ENCODE measurements around the gene PPP1R16B. TPM values are rescaled to one million over a fixed set of nuclear protein-coding genes. Genes with fewer than 3 reads are reported as not detected.

The PPP1R16B gene
- total and polyA plus RNA-seq, 10 of the 15 experiments (the other 5 are each of a cell fraction or from before 2014, with no cell fraction given) = 13.4 to 90.2 (median 66.7) TPM

DNA sequence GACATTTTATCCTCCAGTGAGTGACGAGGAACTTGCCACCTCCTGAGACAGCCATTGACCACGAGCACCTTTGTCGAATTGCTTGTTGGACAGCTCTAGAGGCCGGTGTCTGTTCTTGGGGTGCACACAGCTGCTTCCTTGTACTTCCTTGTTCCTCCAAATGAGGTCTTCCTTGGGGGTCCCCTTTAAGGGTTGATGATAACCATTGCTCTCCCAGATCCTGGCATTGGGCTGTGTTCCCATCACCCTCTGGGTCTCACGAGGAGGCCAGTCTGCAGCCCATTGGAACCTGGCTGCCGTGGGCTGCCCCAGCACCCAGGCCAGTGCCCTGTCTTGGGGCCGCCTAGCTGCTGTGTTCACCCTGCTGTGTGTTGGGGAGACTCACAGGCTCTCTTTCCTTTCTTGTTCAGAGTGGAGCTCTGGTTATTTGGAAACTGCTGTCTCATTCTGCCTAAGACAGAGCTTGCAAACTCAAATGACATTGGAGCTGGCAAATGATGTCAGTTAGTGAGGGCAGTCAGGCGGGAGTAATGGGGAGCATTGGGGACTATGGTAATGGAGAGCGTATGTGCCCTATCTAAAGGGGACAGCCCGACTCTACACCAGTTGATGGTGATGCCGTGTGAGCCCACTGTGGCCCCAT is 25.7 kb downstream of the PPP1R16B start:
- Histone ChIP-seq H3K36me3 (ENCODE audit: control insufficient read depth in 2 of 2, insufficient read depth in 2 of 2, low read length in 1 of 2) (peaks cover 26 to 30% of the 10 kb centered on the region in 2 experiments), H3K4me3 (no peak overlapping the region), H4K20me1 (ENCODE audit: control insufficient read depth, insufficient read depth) (no peaks in the 10 kb centered on the region; the same call in 1 of the 2 replicates), H3K4me2 (ENCODE audit: control insufficient read depth, insufficient read depth) (no peak overlapping the region), H3K79me2 (ENCODE audit: control insufficient read depth, insufficient read depth, low read length) (peaks cover 78% of the 10 kb centered on the region), H2AFZ (ENCODE audit: control insufficient read depth, low read depth, low read length) (no peak overlapping the region), H3K9me3 (replicated peaks; ENCODE audit: control insufficient read depth, insufficient read depth, low read length) (no peaks in the 10 kb centered on the region), H3K27ac (ENCODE audit: control insufficient read depth, insufficient read depth) (no peak overlapping the region), H3K4me1 (ENCODE audit: control insufficient read depth, insufficient read depth, low read length) (peaks cover 37% of the 10 kb centered on the region), H3K9ac (ENCODE audit: control insufficient read depth, insufficient read depth, low read length) (no peak overlapping the region), H3K27me3 (replicated peaks in 1 of 2; ENCODE audit: control insufficient read depth in 2 of 2, insufficient read depth in 2 of 2, low read length in 1 of 2) (no peaks in the 10 kb centered on the region)
- ChIA-PET SMC1A (ENCODE audit: uncharacterized antibody, unreplicated experiment) (interaction anchor here (0.9 to 4.4 kb wide), 6 partner anchors 11 to 62 kb away, joined by 3 to 38 read pairs (median 4); no protein-coding TSS in a partner anchor), RAD21 (ENCODE audit: unreplicated experiment) (no interaction called here), CTCF (interaction anchor here (1.0 to 1.5 kb wide), 2 partner anchors 24 to 79 kb away, joined by 3 to 4 read pairs; no protein-coding TSS in a partner anchor), POLR2A (interaction anchor here (0.9 to 1.4 kb wide), 2 partner anchors 17 to 30 kb away, joined by 3 to 5 read pairs; no protein-coding TSS in a partner anchor)
- intact Hi-C loops (cut with micrococcal nuclease; ENCODE audit: unreplicated experiment) = no loop called here
- no TSS peak for BruUV-seq (replicated peaks)
- TF ChIP-seq POLR2AphosphoS5 (IDR thresholded peaks at IDR 0.05; ENCODE audit: low read length) = peak; percentile 9; the same call in 1 of the 2 replicates
- TF ChIP-seq YBX1 (IDR thresholded peaks at IDR 0.05) = no peak
- FAIRE-seq (no peak), ATAC-seq (no peak), DNase-seq (ENCODE audit: low read depth, low spot score) (no peak)
- 98% methylated on average over 11 of the region's 11 CpGs for WGBS (ENCODE audit: insufficient coverage, insufficient replicate concordance, low lambda C conversion rate, missing lambda C conversion rate)
- in situ Hi-C loops (cut with MboI) = no loop called here

- no peak for DNase-seq (ENCODE audit: low read depth, low spot score)
- no peak overlapping the region for H3K4me2 ChIP-seq (ENCODE audit: control insufficient read depth, insufficient read depth)
- intact Hi-C loops (cut with micrococcal nuclease; ENCODE audit: unreplicated experiment) = no loop called here
- no peaks in the 10 kb centered on the region for H3K9me3 ChIP-seq (replicated peaks; ENCODE audit: control insufficient read depth, insufficient read depth, low read length)
- 96% methylated on average over 8 of the region's 8 CpGs for WGBS (ENCODE audit: insufficient coverage, insufficient replicate concordance, low lambda C conversion rate, missing lambda C conversion rate)
- CTCF ChIA-PET = interaction anchor here (1.0 to 1.5 kb wide), 2 partner anchors 25 to 80 kb away, joined by 3 to 4 read pairs; no protein-coding TSS in a partner anchor
- RAD21 ChIA-PET (ENCODE audit: unreplicated experiment) = interaction anchor here (0.6 kb wide), 1 partner anchor 22 kb away, joined by 3 read pairs; no protein-coding TSS in a partner anchor
- BruUV-seq (replicated peaks) = no TSS peak
- in situ Hi-C loops (cut with MboI) = no loop called here
- H3K27me3 ChIP-seq (replicated peaks in 1 of 2; ENCODE audit: control insufficient read depth in 2 of 2, insufficient read depth in 2 of 2, low read length in 1 of 2) = no peaks in the 10 kb centered on the region
- peaks cover 44% of the 10 kb centered on the region for H3K4me1 ChIP-seq (ENCODE audit: control insufficient read depth, insufficient read depth, low read length)
- SMC1A ChIA-PET (ENCODE audit: uncharacterized antibody, unreplicated experiment) = interaction anchor here (1.5 to 4.4 kb wide), 3 partner anchors 15 to 61 kb away, joined by 4 to 38 read pairs (median 7); no protein-coding TSS in a partner anchor
- H3K9ac ChIP-seq (ENCODE audit: control insufficient read depth, insufficient read depth, low read length) = no peak overlapping the region
- peak overlapping the region; percentile 6 for H3K27ac ChIP-seq (ENCODE audit: control insufficient read depth, insufficient read depth)
- no peak for ATAC-seq
- H4K20me1 ChIP-seq (ENCODE audit: control insufficient read depth, insufficient read depth) = no peaks in the 10 kb centered on the region; the same call in 1 of the 2 replicates
- H2AFZ ChIP-seq (ENCODE audit: control insufficient read depth, low read depth, low read length) = no peak overlapping the region
- H3K79me2 ChIP-seq (ENCODE audit: control insufficient read depth, insufficient read depth, low read length) = peaks cover 77% of the 10 kb centered on the region
- no peak overlapping the region for H3K4me3 ChIP-seq
- peaks cover 22 to 27% of the 10 kb centered on the region in 2 experiments for H3K36me3 ChIP-seq (ENCODE audit: control insufficient read depth in 2 of 2, insufficient read depth in 2 of 2, low read length in 1 of 2)
- FAIRE-seq = no peak
- POLR2A ChIA-PET = interaction anchor here (0.7 to 1.4 kb wide), 2 partner anchors 13 to 29 kb away, joined by 5 to 8 read pairs; no protein-coding TSS in a partner anchor
- TF ChIP-seq NFYA (IDR thresholded peaks at IDR 0.05; ENCODE audit: borderline replicate concordance, low read depth, low read length) (no peak), NKRF (conservative IDR thresholded peaks at IDR 0.05) (no peak), IKZF2 (IDR thresholded peaks at IDR 0.05) (no peak), CBFB (IDR thresholded peaks at IDR 0.05; ENCODE audit: low read depth) (no peak), MEF2A (IDR thresholded peaks at IDR 0.05; ENCODE audit: insufficient read depth, low read depth, low read length) (no peak), YY1 (IDR thresholded peaks at IDR 0.05; ENCODE audit: low read depth, low read length) (no peak), HCFC1 (IDR thresholded peaks at IDR 0.05; ENCODE audit: low read length) (no peak), MTA2 (IDR thresholded peaks at IDR 0.05; ENCODE audit: low read depth) (no peak)
- TF ChIP-seq, protein P1, sequence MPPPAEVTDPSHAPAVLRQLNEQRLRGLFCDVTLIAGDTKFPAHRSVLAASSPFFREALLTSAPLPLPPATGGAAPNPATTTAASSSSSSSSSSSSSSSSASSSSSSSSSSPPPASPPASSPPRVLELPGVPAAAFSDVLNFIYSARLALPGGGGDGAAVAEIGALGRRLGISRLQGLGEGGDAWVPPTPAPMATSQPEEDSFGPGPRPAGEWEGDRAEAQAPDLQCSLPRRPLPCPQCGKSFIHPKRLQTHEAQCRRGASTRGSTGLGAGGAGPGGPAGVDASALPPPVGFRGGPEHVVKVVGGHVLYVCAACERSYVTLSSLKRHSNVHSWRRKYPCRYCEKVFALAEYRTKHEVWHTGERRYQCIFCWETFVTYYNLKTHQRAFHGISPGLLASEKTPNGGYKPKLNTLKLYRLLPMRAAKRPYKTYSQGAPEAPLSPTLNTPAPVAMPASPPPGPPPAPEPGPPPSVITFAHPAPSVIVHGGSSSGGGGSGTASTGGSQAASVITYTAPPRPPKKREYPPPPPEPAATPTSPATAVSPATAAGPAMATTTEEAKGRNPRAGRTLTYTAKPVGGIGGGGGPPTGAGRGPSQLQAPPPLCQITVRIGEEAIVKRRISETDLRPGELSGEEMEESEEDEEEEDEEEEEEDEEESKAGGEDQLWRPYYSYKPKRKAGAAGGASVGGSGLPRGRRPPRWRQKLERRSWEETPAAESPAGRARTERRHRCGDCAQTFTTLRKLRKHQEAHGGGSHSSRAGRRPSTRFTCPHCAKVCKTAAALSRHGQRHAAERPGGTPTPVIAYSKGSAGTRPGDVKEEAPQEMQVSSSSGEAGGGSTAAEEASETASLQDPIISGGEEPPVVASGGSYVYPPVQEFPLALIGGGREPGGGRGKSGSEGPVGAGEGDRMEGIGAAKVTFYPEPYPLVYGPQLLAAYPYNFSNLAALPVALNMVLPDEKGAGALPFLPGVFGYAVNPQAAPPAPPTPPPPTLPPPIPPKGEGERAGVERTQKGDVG (CRISPR knock-in tag; IDR thresholded peaks at IDR 0.05) = no peak
These were observed 26.6 kb downstream of the PPP1R16B start for GRCh38 chr20:38831995-38832620.

All from GM12878 (cell line).